T-helper 9 cell (primary cell): ENCODE measurements around the gene MPL.

ENCODE experiments used
- DNase-seq: peaks from one replicate; pipeline ENCODE4 v3.0.0-alpha.2; 2020

The MPL gene

GRCh38 chr1:43327549-43328292 lies 9.9 kb upstream of the MPL start:
- no peak for DNase-seq

- DNase-seq: no peak
Observed at GRCh38 chr1:43329995-43330751, 7.4 kb upstream of the MPL start.

- DNase-seq: no peak
Observed at GRCh38 chr1:43331688-43332087, 5.9 kb upstream of the MPL start.

GRCh38 chr1:43334453-43335205 lies 3.0 kb upstream of the MPL start:
- DNase-seq: no peak

GRCh38 chr1:43338001-43338400 lies 383 bp downstream of the MPL start:
- no peak for DNase-seq

GRCh38 chr1:43339584-43340232 lies 2.1 kb downstream of the MPL start:
- DNase-seq: no peak

- no peak for DNase-seq
Observed at GRCh38 chr1:43340559-43340958, 2.9 kb downstream of the MPL start.

GRCh38 chr1:43344267-43344850 lies 6.7 kb downstream of the MPL start:
- no peak for DNase-seq

- no peak for DNase-seq
Observed at GRCh38 chr1:43345120-43345519, 7.5 kb downstream of the MPL start.

- DNase-seq: no peak
Observed at GRCh38 chr1:43346636-43347035, 9.0 kb downstream of the MPL start.

- no peak for DNase-seq
Observed at GRCh38 chr1:43348343-43348808, 10.8 kb downstream of the MPL start.

GRCh38 chr1:43348809-43349593 lies 11.4 kb downstream of the MPL start:
- DNase-seq: peak; percentile 30

GRCh38 chr1:43349594-43350306 lies 12.1 kb downstream of the MPL start:
- no peak for DNase-seq

- no peak for DNase-seq
Observed at GRCh38 chr1:43350976-43351375, 13.4 kb downstream of the MPL start.

- no peak for DNase-seq
Observed at GRCh38 chr1:43351421-43352350, 14.1 kb downstream of the MPL start.

- DNase-seq: no peak
Observed at GRCh38 chr1:43352351-43352705, 14.7 kb downstream of the MPL start.

- no peak for DNase-seq
Observed at GRCh38 chr1:43352881-43353280, 15.3 kb downstream of the MPL start.

GRCh38 chr1:43354471-43354870 lies 16.9 kb downstream of the MPL start:
- no peak for DNase-seq

GRCh38 chr1:43354936-43355335 lies 17.3 kb downstream of the MPL start:
- DNase-seq: no peak

GRCh38 chr1:43357251-43357650 lies 19.6 kb downstream of the MPL start:
- no peak for DNase-seq
